GM13976 (cell line): Measurements from ENCODE around the gene DMPK.
"Not testable (repeated sequence)": the region's sequence is repeated elsewhere in the genome, so short reads cannot be mapped to it uniquely, and the experiment has no call there.

Experiments
- DNase-seq: peaks from one replicate; pipeline ENCODE4 v3.0.0; 2012; ENCODE audit warnings: low spot score
- in situ Hi-C: fragments of 300-500 bp; cut with MboI; formaldehyde crosslinking; loops from one replicate; pipeline ENCODE4 v1.12.0; 2022; ENCODE audit warnings: low sequenced_read_pairs, mixed read lengths, inconsistent platforms; ENCODE audit not compliant: unreplicated experiment
- TF ChIP-seq, protein P1 (sequence below): IDR thresholded peaks from 2 replicates; pipeline ENCODE4 v1.5.1; 2012; ENCODE audit warnings: borderline replicate concordance, mild to moderate bottlenecking; ENCODE audit not compliant: insufficient read depth; ENCODE audit errors: extremely low read depth, missing control alignments, control extremely low read depth

The DMPK gene

DNA sequence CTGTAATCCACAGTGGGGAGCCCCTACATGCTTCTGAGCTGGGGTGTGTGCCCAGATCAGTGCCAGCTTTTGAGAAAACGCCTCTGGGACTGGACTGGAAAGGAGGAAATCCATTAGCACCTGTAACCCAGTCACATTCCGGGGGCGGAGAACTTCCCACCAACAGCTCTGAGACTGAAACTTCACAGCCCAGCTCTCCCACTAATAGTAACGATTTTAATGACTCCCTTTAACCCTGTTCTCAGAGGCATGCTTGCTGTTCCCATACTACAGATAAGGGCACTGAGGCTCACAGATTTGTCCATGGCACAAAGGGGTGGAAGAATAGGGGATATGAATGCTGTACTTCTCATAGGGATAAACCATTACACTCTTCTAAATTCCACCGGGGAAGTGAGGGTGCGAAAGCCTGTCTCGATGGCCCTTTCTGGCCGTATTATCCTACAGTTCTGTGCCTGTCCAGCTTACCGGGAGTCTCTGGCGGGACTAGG lies 52.4 kb downstream of the DMPK start:
- DNase-seq: peak; percentile 68
- TF ChIP-seq, protein P1, sequence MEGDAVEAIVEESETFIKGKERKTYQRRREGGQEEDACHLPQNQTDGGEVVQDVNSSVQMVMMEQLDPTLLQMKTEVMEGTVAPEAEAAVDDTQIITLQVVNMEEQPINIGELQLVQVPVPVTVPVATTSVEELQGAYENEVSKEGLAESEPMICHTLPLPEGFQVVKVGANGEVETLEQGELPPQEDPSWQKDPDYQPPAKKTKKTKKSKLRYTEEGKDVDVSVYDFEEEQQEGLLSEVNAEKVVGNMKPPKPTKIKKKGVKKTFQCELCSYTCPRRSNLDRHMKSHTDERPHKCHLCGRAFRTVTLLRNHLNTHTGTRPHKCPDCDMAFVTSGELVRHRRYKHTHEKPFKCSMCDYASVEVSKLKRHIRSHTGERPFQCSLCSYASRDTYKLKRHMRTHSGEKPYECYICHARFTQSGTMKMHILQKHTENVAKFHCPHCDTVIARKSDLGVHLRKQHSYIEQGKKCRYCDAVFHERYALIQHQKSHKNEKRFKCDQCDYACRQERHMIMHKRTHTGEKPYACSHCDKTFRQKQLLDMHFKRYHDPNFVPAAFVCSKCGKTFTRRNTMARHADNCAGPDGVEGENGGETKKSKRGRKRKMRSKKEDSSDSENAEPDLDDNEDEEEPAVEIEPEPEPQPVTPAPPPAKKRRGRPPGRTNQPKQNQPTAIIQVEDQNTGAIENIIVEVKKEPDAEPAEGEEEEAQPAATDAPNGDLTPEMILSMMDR: no peak
- in situ Hi-C loops: no loop called here

DNA sequence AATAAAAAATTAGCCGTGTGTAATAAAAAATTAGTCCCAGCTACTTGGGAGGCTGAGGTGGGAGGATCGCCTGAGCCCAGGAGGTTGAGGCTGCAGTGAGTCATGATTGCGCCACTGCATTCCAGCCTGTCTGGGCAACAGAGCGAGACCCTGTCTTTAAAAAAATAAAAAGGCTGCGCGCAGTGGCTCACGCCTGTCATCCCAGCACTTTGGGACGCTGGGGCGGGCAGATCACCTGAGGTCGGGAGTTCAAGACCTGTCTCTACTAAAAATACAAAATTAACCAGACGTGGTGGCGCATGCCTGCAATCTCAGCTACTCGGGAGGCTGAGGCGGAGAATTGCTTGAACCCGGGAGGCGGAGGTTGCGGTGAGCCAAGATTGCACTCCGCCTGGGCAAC lies 53.6 kb downstream of the DMPK start:
- in situ Hi-C loops, DNase-seq: not testable (repeated sequence)

DNA sequence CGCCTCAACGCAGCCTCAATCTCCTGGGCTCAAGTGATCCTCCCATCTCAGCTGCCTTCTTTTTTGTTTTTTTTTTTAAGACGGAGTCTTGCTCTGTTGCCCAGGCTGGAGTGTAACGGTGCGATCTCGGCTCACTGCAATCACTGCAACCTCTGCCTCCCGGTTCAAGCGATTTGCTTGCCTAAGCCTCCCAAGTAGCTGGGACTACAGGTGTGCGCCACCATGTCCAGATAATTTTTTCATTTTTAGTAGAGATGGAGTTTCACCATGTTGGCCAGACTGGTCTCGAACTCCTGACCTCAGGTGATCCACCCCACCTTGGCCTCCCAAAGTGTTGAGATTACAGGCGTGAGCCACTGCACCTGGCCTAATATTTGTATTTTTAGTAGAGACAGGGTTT lies 62.2 kb downstream of the DMPK start:
- in situ Hi-C loops: not testable (repeated sequence)

More for the DNA sequence above, 62.2 kb downstream of the DMPK start:
- DNase-seq: not testable (repeated sequence)
